ENCODE data around the gene NEDD8.

Gene NEDD8

DNA sequence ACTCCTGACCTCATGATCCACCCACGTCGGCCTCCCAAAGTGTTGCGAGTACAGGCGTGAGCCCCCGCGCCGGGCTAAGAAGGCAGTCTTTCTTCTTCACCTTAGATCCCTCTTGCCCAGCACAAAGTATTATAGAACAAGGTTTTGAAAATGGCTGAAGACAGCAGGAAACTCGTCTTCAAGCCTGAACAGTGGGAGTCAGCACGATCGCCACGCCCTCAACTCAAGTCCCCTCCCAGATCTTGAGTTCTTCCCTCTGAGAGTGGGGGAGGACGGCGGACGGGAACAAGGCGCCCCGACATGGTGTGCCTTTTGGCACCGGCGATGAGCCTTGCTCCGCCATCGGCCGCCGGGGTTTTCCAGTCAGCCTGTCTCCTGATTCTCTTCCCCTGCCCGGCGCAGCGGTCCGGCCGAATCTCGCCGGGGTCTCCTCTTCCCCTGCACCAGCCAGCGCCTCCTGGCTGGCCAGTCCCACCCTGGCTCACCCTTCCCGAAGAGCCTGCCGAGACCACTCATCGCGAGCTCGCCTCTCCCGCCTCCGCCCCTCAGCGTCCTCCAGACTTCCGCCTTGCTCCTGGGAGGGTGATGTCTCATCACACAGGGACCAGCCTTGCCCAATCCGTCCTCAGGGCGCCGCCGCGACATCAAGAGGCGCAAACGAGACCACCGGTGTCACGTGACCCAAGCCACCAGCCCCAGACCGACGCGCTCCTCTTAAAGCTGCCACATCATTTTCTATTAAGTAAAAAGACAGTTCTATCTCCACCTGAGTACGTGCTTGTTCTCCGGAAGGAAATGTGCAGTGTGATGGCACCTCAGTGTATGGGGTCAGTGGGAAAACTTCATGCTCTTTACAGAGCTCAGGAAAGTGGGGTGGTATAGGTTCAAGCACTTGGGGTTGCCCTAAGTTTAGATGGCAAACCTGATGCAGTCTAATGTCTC, 19.0 kb downstream of the NEDD8 start, which contains the start of gene CHMP4A:
Gene CHMP4A (minus strand): TSS at position 565 of the 942 bp plus-strand sequence. CDS start 49 bp downstream, at position 516.
- Histone ChIP-seq H3K9me3 (ENCODE audit: control insufficient read depth, insufficient read depth, low read length) (no peaks in the 10 kb centered on the region), H3K27me3 (ENCODE audit: control insufficient read depth, low read length) (no peaks in the 10 kb centered on the region), H3K9me2 (replicated peaks; ENCODE audit: control insufficient read depth, low read length) (no peaks in the 10 kb centered on the region), H3K4me2 (ENCODE audit: low read length) (peak within 1 kb of the TSS; percentile 82), H3K36me3 (ENCODE audit: control insufficient read depth, low read length) (peaks cover 55% of the 10 kb centered on the region), H3K27ac (ENCODE audit: low read depth, low read length) (peak within 1 kb of the TSS; percentile 87), H3F3A (ENCODE audit: control insufficient read depth, insufficient read depth) (peaks cover 25% of the 10 kb centered on the region), H3K4me1 (ENCODE audit: control insufficient read depth, low read length) (peaks cover 31% of the 10 kb centered on the region), H3K79me2 (ENCODE audit: control insufficient read depth, low read length) (peaks cover 35% of the 10 kb centered on the region), H4K20me1 (ENCODE audit: control insufficient read depth, insufficient read depth, low read depth, low read length) (no peaks in the 10 kb centered on the region), H3K4me3 (ENCODE audit: low read length) (peak within 1 kb of the TSS; percentile 99)
- TF ChIP-seq, protein P1, sequence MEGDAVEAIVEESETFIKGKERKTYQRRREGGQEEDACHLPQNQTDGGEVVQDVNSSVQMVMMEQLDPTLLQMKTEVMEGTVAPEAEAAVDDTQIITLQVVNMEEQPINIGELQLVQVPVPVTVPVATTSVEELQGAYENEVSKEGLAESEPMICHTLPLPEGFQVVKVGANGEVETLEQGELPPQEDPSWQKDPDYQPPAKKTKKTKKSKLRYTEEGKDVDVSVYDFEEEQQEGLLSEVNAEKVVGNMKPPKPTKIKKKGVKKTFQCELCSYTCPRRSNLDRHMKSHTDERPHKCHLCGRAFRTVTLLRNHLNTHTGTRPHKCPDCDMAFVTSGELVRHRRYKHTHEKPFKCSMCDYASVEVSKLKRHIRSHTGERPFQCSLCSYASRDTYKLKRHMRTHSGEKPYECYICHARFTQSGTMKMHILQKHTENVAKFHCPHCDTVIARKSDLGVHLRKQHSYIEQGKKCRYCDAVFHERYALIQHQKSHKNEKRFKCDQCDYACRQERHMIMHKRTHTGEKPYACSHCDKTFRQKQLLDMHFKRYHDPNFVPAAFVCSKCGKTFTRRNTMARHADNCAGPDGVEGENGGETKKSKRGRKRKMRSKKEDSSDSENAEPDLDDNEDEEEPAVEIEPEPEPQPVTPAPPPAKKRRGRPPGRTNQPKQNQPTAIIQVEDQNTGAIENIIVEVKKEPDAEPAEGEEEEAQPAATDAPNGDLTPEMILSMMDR (IDR thresholded peaks at IDR 0.05; ENCODE audit: low read depth, low read length, poor library complexity, severe bottlenecking): no peak

DNA sequence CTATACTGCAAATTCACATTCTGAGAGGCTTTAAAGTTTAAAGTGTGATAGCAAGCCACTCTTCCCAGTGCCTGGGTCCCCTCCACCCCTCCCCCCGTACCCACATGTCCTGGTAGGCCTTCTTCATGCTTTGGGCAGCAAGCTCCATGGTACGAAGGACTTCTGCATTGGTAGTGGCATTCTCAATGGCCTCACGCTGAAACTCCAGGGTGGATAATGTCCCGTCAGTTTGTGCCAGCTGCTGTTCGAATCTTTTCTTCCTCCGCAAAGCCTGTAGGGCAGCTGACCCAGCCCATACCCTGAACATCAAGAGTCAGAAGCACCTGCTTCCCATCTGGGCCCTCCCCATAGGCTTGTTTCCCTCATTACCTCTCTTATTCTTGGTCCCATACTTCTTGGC, 20.9 kb downstream of the NEDD8 start:
- no peaks in the 10 kb centered on the region for H4K20me1 ChIP-seq (ENCODE audit: control insufficient read depth, insufficient read depth, low read depth, low read length)
- peaks cover 31% of the 10 kb centered on the region for H3K4me1 ChIP-seq (ENCODE audit: control insufficient read depth, low read length)
- no peak overlapping the region for H3K4me3 ChIP-seq (ENCODE audit: low read length)
- no peaks in the 10 kb centered on the region for H3K9me2 ChIP-seq (replicated peaks; ENCODE audit: control insufficient read depth, low read length)
- H3K9me3 ChIP-seq (ENCODE audit: control insufficient read depth, insufficient read depth, low read length): no peaks in the 10 kb centered on the region
- peak overlapping the region; percentile 82; the same call in 1 of the 2 replicates for H3K4me2 ChIP-seq (ENCODE audit: low read length)
- no peak overlapping the region for H3K27ac ChIP-seq (ENCODE audit: low read depth, low read length)
- H3K36me3 ChIP-seq (ENCODE audit: control insufficient read depth, low read length): peaks cover 68% of the 10 kb centered on the region
- H3K79me2 ChIP-seq (ENCODE audit: control insufficient read depth, low read length): peaks cover 38% of the 10 kb centered on the region
- H3K27me3 ChIP-seq (ENCODE audit: control insufficient read depth, low read length): no peaks in the 10 kb centered on the region
- H3F3A ChIP-seq (ENCODE audit: control insufficient read depth, insufficient read depth): peaks cover 17% of the 10 kb centered on the region
- no peak for TF ChIP-seq EZH2phosphoT487 (IDR thresholded peaks at IDR 0.05; ENCODE audit: borderline replicate concordance, low read length)
- TF ChIP-seq, protein P1 (IDR thresholded peaks at IDR 0.05; ENCODE audit: low read depth, low read length, poor library complexity, severe bottlenecking): no peak

DNA sequence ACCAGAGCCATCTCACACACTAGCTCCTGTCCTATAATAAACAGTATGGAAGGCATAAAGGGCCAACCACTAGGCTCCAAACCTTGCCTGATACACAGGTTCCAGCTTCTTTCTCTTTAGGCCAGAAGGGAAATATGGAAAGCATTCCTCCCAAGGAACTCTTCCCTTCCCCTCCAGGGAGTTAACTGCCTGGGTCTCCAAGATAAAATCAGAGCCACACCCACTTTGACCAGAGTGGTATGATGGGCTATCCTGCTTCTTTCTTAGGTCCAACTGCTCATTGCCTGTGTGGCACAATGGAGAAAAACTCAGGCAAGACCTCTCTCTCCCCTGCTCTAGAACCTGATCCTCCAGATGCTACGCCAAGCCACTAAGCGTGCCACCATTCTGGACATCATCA, 24.5 kb downstream of the NEDD8 start:
- Histone ChIP-seq H3K9me2 (replicated peaks; ENCODE audit: control insufficient read depth, low read length) (no peaks in the 10 kb centered on the region), H3F3A (ENCODE audit: control insufficient read depth, insufficient read depth) (0 out of 2 replicates have a peak, but pooled peaks cover 6% of the 10 kb centered on the region), H3K4me1 (ENCODE audit: control insufficient read depth, low read length) (peaks cover 9% of the 10 kb centered on the region), H3K27ac (ENCODE audit: low read depth, low read length) (no peak overlapping the region), H3K27me3 (ENCODE audit: control insufficient read depth, low read length) (no peaks in the 10 kb centered on the region), H3K79me2 (ENCODE audit: control insufficient read depth, low read length) (peaks cover 22% of the 10 kb centered on the region), H3K36me3 (ENCODE audit: control insufficient read depth, low read length) (peaks cover 82% of the 10 kb centered on the region), H4K20me1 (ENCODE audit: control insufficient read depth, insufficient read depth, low read depth, low read length) (no peaks in the 10 kb centered on the region), H3K4me2 (ENCODE audit: low read length) (no peak overlapping the region), H3K4me3 (ENCODE audit: low read length) (no peak overlapping the region), H3K9me3 (ENCODE audit: control insufficient read depth, insufficient read depth, low read length) (peaks cover 5% of the 10 kb centered on the region; the same call in 1 of the 2 replicates)
- no peak for TF ChIP-seq EZH2phosphoT487 (IDR thresholded peaks at IDR 0.05; ENCODE audit: borderline replicate concordance, low read length)
- TF ChIP-seq, protein P1 (IDR thresholded peaks at IDR 0.05; ENCODE audit: low read depth, low read length, poor library complexity, severe bottlenecking): no peak

Data from DOHH2 (cell line).